ENCODE results near the gene PIP4K2C.

The PIP4K2C gene

GRCh38 chr12:57628280-57629191, 37.5 kb downstream of the PIP4K2C start:
- TF ChIP-seq LEF1 (IDR thresholded peaks at IDR 0.05; ENCODE audit: borderline replicate concordance) (no peak), NFRKB (IDR thresholded peaks at IDR 0.05) (no peak), FOXK2 (IDR thresholded peaks at IDR 0.05) (no peak), FOXA1 (IDR thresholded peaks at IDR 0.05) (no peak), TARDBP (IDR thresholded peaks at IDR 0.05) (no peak), HDGF (IDR thresholded peaks at IDR 0.05; ENCODE audit: borderline replicate concordance) (no peak), SUZ12 (IDR thresholded peaks at IDR 0.05) (no peak), CTBP1 (IDR thresholded peaks at IDR 0.05; ENCODE audit: borderline replicate concordance) (no peak), ZNF384 (IDR thresholded peaks at IDR 0.05) (no peak)
- POLR2A ChIA-PET: no interaction called here
- no peak for DNase-seq (ENCODE audit: extremely low spot score)
- CTCF ChIA-PET: no interaction called here

GRCh38 chr12:57629897-57630471, 39.0 kb downstream of the PIP4K2C start:
- ChIA-PET CTCF (no interaction called here), POLR2A (interaction anchor here (0.8 kb wide), 1 partner anchor 47 kb away, joined by 4 read pairs; no protein-coding TSS in a partner anchor)
- TF ChIP-seq L3MBTL2 (conservative IDR thresholded peaks at IDR 0.05): no peak
- TF ChIP-seq ZNF384 (IDR thresholded peaks at IDR 0.05): no peak

GRCh38 chr12:57630891-57631433, 40.0 kb downstream of the PIP4K2C start:
- ChIA-PET POLR2A (interaction anchor here (0.7 kb wide), 1 partner anchor 18 kb away, joined by 3 read pairs; no protein-coding TSS in a partner anchor), CTCF (interaction anchor here (0.8 to 1.3 kb wide), 2 partner anchors 8 to 46 kb away, joined by 3 read pairs; no protein-coding TSS in a partner anchor)
- DNase-seq (ENCODE audit: extremely low spot score): no peak
- TF ChIP-seq TARDBP (IDR thresholded peaks at IDR 0.05): no peak
- TF ChIP-seq NFRKB (IDR thresholded peaks at IDR 0.05): no peak
- no peak for TF ChIP-seq ARNT (IDR thresholded peaks at IDR 0.05)
- no peak for TF ChIP-seq ZNF384 (IDR thresholded peaks at IDR 0.05)
- no peak for TF ChIP-seq SUZ12 (IDR thresholded peaks at IDR 0.05)
- TF ChIP-seq ELF4 (IDR thresholded peaks at IDR 0.05): no peak
- no peak for TF ChIP-seq SP1 (IDR thresholded peaks at IDR 0.05)
- no peak for TF ChIP-seq FOXA1 (IDR thresholded peaks at IDR 0.05)
- TF ChIP-seq BHLHE40 (IDR thresholded peaks at IDR 0.05; ENCODE audit: borderline replicate concordance): no peak
- TF ChIP-seq CTBP1 (IDR thresholded peaks at IDR 0.05; ENCODE audit: borderline replicate concordance): no peak
- no peak for TF ChIP-seq PKNOX1 (IDR thresholded peaks at IDR 0.05)
- no peak for TF ChIP-seq LEF1 (IDR thresholded peaks at IDR 0.05; ENCODE audit: borderline replicate concordance)
- no peak for TF ChIP-seq FOXK2 (IDR thresholded peaks at IDR 0.05)

More at GRCh38 chr12:57629897-57630471, 39.0 kb downstream of the PIP4K2C start:
- no peak for DNase-seq (ENCODE audit: extremely low spot score)

- ChIA-PET POLR2A (interaction anchor here (0.7 kb wide), 1 partner anchor 18 kb away, joined by 3 read pairs; no protein-coding TSS in a partner anchor), CTCF (interaction anchor here (0.8 to 1.3 kb wide), 2 partner anchors 9 to 47 kb away, joined by 3 read pairs; no protein-coding TSS in a partner anchor)
- DNase-seq (ENCODE audit: extremely low spot score): no peak
- TF ChIP-seq BHLHE40 (IDR thresholded peaks at IDR 0.05; ENCODE audit: borderline replicate concordance): no peak
- TF ChIP-seq NFRKB (IDR thresholded peaks at IDR 0.05): no peak
- TF ChIP-seq ARNT (IDR thresholded peaks at IDR 0.05): no peak
- no peak for TF ChIP-seq HDGF (IDR thresholded peaks at IDR 0.05; ENCODE audit: borderline replicate concordance)
- no peak for TF ChIP-seq FOXA1 (IDR thresholded peaks at IDR 0.05)
- TF ChIP-seq LEF1 (IDR thresholded peaks at IDR 0.05; ENCODE audit: borderline replicate concordance): no peak
- no peak for TF ChIP-seq L3MBTL2 (conservative IDR thresholded peaks at IDR 0.05)
- no peak for TF ChIP-seq FOXM1 (IDR thresholded peaks at IDR 0.05; ENCODE audit: borderline replicate concordance)
- TF ChIP-seq SUZ12 (IDR thresholded peaks at IDR 0.05): no peak
- TF ChIP-seq CTBP1 (IDR thresholded peaks at IDR 0.05; ENCODE audit: borderline replicate concordance): no peak
- TF ChIP-seq ELF4 (IDR thresholded peaks at IDR 0.05): no peak
- no peak for TF ChIP-seq ZNF384 (IDR thresholded peaks at IDR 0.05)
- no peak for TF ChIP-seq TARDBP (IDR thresholded peaks at IDR 0.05)
- no peak for TF ChIP-seq FOXK2 (IDR thresholded peaks at IDR 0.05)
- TF ChIP-seq PKNOX1 (IDR thresholded peaks at IDR 0.05): no peak
- no peak for TF ChIP-seq SP1 (IDR thresholded peaks at IDR 0.05)
These were observed 40.6 kb downstream of the PIP4K2C start for GRCh38 chr12:57631566-57632072.

GRCh38 chr12:57632073-57632957, 41.3 kb downstream of the PIP4K2C start:
- CTCF ChIA-PET: interaction anchor here (0.6 to 2.0 kb wide), 6 partner anchors 16 to 49 kb away, joined by 3 to 10 read pairs (median 3); no protein-coding TSS in a partner anchor
- POLR2A ChIA-PET: no interaction called here
- DNase-seq (ENCODE audit: extremely low spot score): no peak
- TF ChIP-seq FOXK2 (IDR thresholded peaks at IDR 0.05) (no peak), SP1 (IDR thresholded peaks at IDR 0.05) (no peak), NFRKB (IDR thresholded peaks at IDR 0.05) (no peak), CTBP1 (IDR thresholded peaks at IDR 0.05; ENCODE audit: borderline replicate concordance) (no peak), ARNT (IDR thresholded peaks at IDR 0.05) (no peak), ELF4 (IDR thresholded peaks at IDR 0.05) (no peak), PKNOX1 (IDR thresholded peaks at IDR 0.05) (no peak), FOXA1 (IDR thresholded peaks at IDR 0.05) (no peak), TARDBP (IDR thresholded peaks at IDR 0.05) (no peak), L3MBTL2 (conservative IDR thresholded peaks at IDR 0.05) (no peak), ZNF384 (IDR thresholded peaks at IDR 0.05) (no peak), SUZ12 (IDR thresholded peaks at IDR 0.05) (no peak), LEF1 (IDR thresholded peaks at IDR 0.05; ENCODE audit: borderline replicate concordance) (no peak), HDGF (IDR thresholded peaks at IDR 0.05; ENCODE audit: borderline replicate concordance) (no peak)

All from HEK293T (cell line).